HepG2 (cell line): ENCODE results near the gene LIMK2. TPM values are rescaled to one million over a fixed set of nuclear protein-coding genes. Genes with fewer than 3 reads are reported as not detected.
A peak's percentile ranks its signal among the peaks of the same experiment; 100 is the strongest.

Experiments
- CENPT ChIP-seq: sonication (generic); formaldehyde crosslinking; IDR thresholded peaks from 2 replicates; pipeline ENCODE4 v1.8.0; 2022; ENCODE audit warnings: low read depth, mild to moderate bottlenecking, moderate library complexity, missing genetic modification reagents
- DNMT3B ChIP-seq: conservative IDR thresholded peaks from 2 replicates; pipeline ENCODE4 v1.6.1; 2016; ENCODE audit warnings: missing biosample characterization, control low read depth
- ETS1 ChIP-seq: sonication (generic); formaldehyde crosslinking; IDR thresholded peaks from 2 replicates; pipeline ENCODE4 v1.4.0; 2020; ENCODE audit warnings: missing genetic modification reagents
- FIP1L1 ChIP-seq: fragments of 200-400 bp; formaldehyde crosslinking; IDR thresholded peaks from 2 replicates; pipeline ENCODE4 v1.6.1; 2018; ENCODE audit warnings: low read depth, mild to moderate bottlenecking, low read length, moderate library complexity, borderline replicate concordance; ENCODE audit not compliant: insufficient read depth
- FOSL1 ChIP-seq: sonication (generic); formaldehyde crosslinking; IDR thresholded peaks from 2 replicates; pipeline ENCODE4 v1.9.0; 2021; ENCODE audit warnings: missing genetic modification reagents, borderline replicate concordance
- HMG20A ChIP-seq: IDR thresholded peaks from 2 replicates; pipeline ENCODE4 v1.6.1; 2016; ENCODE audit warnings: borderline replicate concordance
- JUNB ChIP-seq: sonication (generic); formaldehyde crosslinking; IDR thresholded peaks from 2 replicates; pipeline ENCODE4 v1.8.0; 2022; ENCODE audit warnings: missing genetic modification reagents, mild to moderate bottlenecking, borderline replicate concordance
- NFE2 ChIP-seq: sonication (generic); formaldehyde crosslinking; IDR thresholded peaks from 2 replicates; pipeline ENCODE4 v1.4.0; 2020; ENCODE audit warnings: missing genetic modification reagents
- RERE ChIP-seq: IDR thresholded peaks from 2 replicates; pipeline ENCODE4 v1.6.1; 2016; ENCODE audit warnings: low read depth, missing genetic modification reagents, missing compliant biosample characterization
- SMAD3 ChIP-seq: sonication (generic); formaldehyde crosslinking; IDR thresholded peaks from 2 replicates; pipeline ENCODE4 v1.4.0; 2020; ENCODE audit warnings: missing genetic modification reagents
- SNRNP70 ChIP-seq: fragments of 200-400 bp; formaldehyde crosslinking; IDR thresholded peaks from 2 replicates; pipeline ENCODE4 v1.6.1; 2017; ENCODE audit warnings: mild to moderate bottlenecking, low read depth, low read length, moderate library complexity
- SRSF9 ChIP-seq: fragments of 200-400 bp; formaldehyde crosslinking; IDR thresholded peaks from 2 replicates; pipeline ENCODE4 v1.6.1; 2018; ENCODE audit warnings: borderline replicate concordance, mild to moderate bottlenecking, low read depth, low read length; ENCODE audit not compliant: insufficient read depth, poor library complexity, severe bottlenecking
- STAT6 ChIP-seq: sonication (generic); formaldehyde crosslinking; IDR thresholded peaks from 2 replicates; pipeline ENCODE4 v1.4.0; 2020; ENCODE audit warnings: missing genetic modification reagents, mild to moderate bottlenecking, borderline replicate concordance
- THYN1 ChIP-seq: sonication (generic); formaldehyde crosslinking; IDR thresholded peaks from 2 replicates; pipeline ENCODE4 v1.8.1; 2023; ENCODE audit warnings: low read depth, mild to moderate bottlenecking, moderate library complexity, missing genetic modification reagents, borderline replicate concordance
- ZKSCAN8 ChIP-seq: IDR thresholded peaks from 2 replicates; pipeline ENCODE4 v1.6.1; 2016; ENCODE audit warnings: borderline replicate concordance, missing genetic modification reagents, missing compliant biosample characterization
- ZNF749 ChIP-seq: sonication (generic); formaldehyde crosslinking; IDR thresholded peaks from 2 replicates; pipeline ENCODE4 v1.8.0; 2022; ENCODE audit warnings: mild to moderate bottlenecking, missing genetic modification reagents, moderate library complexity, borderline replicate concordance
- ZNF792 ChIP-seq: IDR thresholded peaks from 2 replicates; pipeline ENCODE4 v1.6.1; 2016
- ZNF83 ChIP-seq: sonication (generic); formaldehyde crosslinking; IDR thresholded peaks from 2 replicates; pipeline ENCODE4 v1.4.0; 2020; ENCODE audit warnings: missing genetic modification reagents, mild to moderate bottlenecking, borderline replicate concordance
- ZSCAN25 ChIP-seq: sonication (generic); formaldehyde crosslinking; IDR thresholded peaks from 2 replicates; pipeline ENCODE4 v1.8.0; 2022; ENCODE audit warnings: mild to moderate bottlenecking, missing genetic modification reagents
- polyA plus RNA-seq, 8 experiments: library from polyadenylated mRNA; depleted of rRNA in 3 of 8; stranded (reverse) in 7 of 8; unstranded in 1 of 8; fragments of >200 nt; fragmentation: Illumina TruSeq in 4 of 8; extraction: Trizol in 4 of 8; gene quantifications; 2 replicates each; pipeline versions ENCODE4 v1.2.1 to v1.2.3, GENCODE V29; 2011 to 2016; ENCODE audit warnings: low read depth in 4 of 8, missing spikeins in 1 of 8, mixed read lengths in 1 of 8; ENCODE audit not compliant: insufficient read depth in 1 of 8
- total RNA-seq, 5 experiments: library from RNA; depleted of rRNA; stranded (reverse); fragments of >200 nt; fragmentation: Illumina TruSeq; extraction: Trizol; gene quantifications; 2 replicates each; pipeline ENCODE4 v1.2.3, GENCODE V29; 2016; ENCODE audit warnings: low read depth in 1 of 5

The LIMK2 gene
- total and polyA plus RNA-seq, 2 of the 13 experiments (the other 11 are each of a cell fraction or from before 2014, with no cell fraction given) = 20.9 to 29.8 TPM

- TF ChIP-seq FIP1L1 (no peak), HMG20A (peak; percentile 65), ZNF83 (no peak), FOSL1 (CRISPR knock-in tag) (no peak), STAT6 (CRISPR knock-in tag) (no peak), RERE (CRISPR knock-in tag) (0 out of 2 replicates have a peak, but pooled peaks have one; percentile 33), ZKSCAN8 (CRISPR knock-in tag) (no peak), SRSF9 (no peak), ZSCAN25 (no peak), THYN1 (CRISPR knock-in tag) (no peak), SMAD3 (no peak), ZNF749 (CRISPR knock-in tag) (no peak), ZNF792 (CRISPR knock-in tag) (no peak), DNMT3B (CRISPR knock-in tag) (no peak), JUNB (CRISPR knock-in tag) (no peak), CENPT (CRISPR knock-in tag) (no peak), SNRNP70 (no peak), ETS1 (no peak), NFE2 (no peak)
Observed at GRCh38 chr22:31250740-31251600, 38.9 kb downstream of the LIMK2 start (continued).
